Glomerular visceral epithelial cell (primary cell): ENCODE data around the gene CDC14B.
"Not testable (repeated sequence)": the region's sequence is repeated elsewhere in the genome, so short reads cannot be mapped to it uniquely, and the experiment has no call there.

Experiments used
- DNase-seq: peaks from one replicate; pipeline ENCODE4 v3.0.0-alpha.2; 2016; ENCODE audit errors: extremely low spot score

Gene CDC14B

GRCh38 chr9:96626912-96627311, 7.3 kb upstream of the CDC14B start:
- no peak for DNase-seq

DNA sequence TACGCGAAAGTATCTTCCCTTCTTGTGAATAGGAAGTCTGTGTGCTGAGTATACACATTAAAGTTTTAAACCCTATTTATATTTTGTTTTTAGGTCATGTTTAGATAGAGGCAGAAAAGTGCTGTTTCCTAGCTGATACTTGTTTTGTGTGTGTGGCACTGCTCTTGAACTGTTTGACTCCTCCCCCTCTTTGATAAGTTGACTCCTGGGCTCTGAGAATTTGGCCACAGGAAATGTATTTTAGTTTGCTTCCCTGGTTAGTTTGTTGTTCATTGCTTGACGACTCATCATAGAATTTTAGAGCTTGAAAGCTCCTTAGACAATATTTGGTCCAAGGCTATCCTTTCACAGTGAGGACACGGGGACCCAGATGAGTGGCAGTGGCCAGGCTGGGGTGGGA, 2.0 kb upstream of the CDC14B start:
- no peak for DNase-seq

- no peak for DNase-seq
Measured at GRCh38 chr9:96620832-96621269, 1.2 kb upstream of the CDC14B start.

DNA sequence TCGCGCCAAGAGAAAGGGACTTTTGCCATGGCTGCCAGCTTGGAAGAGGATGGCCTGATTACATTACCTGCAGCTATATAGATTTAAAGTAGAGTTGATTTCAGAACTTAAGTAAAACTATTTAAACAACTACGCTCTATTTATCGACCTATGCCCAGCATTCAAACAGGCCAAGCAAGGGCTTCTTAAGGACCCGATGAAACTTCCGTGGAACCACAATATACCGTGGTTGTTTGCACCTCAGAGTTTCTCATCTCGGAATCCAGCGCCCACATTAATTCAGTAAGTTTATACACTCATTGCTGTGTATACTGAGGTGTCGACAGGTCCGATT, 505 bp upstream of the CDC14B start:
- no peak for DNase-seq

- DNase-seq: no peak
Measured at GRCh38 chr9:96619124-96619465, 548 bp downstream of the CDC14B start.

- peak; percentile 58 for DNase-seq
Measured at GRCh38 chr9:96618209-96619123, 1.2 kb downstream of the CDC14B start.

DNA sequence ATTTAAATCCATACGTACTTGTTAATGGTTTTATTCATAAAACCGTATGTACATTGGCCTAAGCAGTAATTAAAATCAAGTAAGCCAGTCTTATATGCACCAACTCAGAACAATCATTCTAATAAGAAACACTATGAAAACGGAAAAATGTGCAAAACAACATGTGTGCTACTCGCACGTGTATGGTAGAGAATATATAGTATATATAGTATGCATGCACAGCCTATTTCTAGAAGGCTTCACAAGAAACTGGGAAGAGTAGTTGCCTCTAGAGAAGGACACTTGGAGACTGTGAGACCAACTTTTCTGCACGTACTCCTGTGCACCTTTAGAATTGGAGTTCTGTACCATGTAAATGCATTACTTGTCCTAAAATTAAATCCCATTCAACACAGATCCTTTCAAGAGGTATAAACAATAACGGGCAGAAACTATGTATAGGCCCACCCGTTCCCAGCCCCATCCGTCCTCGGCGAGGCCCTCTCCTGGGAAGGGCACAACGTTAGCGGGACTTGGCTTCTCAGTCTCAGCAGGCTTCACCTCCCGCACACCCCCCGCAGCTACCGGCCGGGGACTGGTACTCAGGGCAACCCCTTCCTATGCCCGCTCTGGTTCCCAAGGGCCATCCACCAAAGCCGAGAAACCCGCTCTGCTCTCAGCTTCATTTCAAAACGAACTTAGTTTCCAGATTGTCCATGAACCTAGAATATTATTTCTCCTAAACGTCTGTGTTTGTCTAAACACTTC, 2.0 kb downstream of the CDC14B start:
- DNase-seq: no peak

- DNase-seq: no peak
Measured at GRCh38 chr9:96616817-96617438, 2.7 kb downstream of the CDC14B start.

DNA sequence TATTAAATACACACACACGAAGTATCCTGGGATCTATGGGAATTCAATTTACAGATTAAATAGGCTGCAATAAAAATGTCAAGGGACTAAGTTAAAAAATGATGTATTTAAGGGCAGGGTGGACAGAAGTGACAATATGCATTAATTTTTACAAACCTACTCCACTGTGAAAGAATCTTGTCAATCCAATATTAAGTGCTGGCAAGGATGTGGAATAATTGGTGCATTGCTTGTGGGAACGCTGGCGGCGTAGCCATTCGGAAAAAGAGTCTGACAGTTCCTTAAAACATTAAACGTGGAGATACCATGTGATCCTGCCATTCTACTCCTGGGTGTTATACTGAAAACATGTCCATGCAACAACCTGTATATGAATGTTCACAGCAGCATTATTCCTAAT, 4.2 kb downstream of the CDC14B start:
- no peak for DNase-seq

GRCh38 chr9:96614664-96615063, 5.0 kb downstream of the CDC14B start:
- DNase-seq: not testable (repeated sequence)

DNA sequence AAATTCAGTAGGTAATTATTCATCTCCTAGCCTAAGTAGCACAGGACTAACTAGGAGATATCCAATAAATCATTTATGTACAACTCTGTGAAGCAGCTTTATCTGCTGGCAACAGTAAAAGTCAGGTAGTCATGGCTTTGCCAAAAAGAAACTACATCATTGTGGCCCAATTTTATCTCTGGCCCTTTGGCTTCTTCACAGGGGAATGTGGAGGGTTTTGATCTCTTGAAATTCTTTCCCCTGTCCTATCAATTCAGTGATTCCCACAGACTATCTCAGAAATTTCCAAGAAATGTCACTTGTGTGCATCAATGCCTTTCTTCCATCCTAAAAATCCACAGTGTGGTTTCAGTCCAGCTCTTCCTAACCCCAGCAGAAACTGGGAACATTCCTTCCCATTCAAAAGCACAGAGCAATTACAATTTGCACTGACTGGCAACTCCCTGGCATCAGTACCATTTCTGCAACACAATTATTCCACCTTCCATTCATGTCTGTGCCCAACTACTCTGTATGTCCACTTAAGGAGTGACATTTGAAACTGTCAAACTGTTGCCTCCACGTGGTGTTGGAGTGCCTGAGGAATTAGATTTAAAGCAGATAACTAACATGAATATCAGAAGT, 6.6 kb downstream of the CDC14B start:
- DNase-seq: no peak

DNA sequence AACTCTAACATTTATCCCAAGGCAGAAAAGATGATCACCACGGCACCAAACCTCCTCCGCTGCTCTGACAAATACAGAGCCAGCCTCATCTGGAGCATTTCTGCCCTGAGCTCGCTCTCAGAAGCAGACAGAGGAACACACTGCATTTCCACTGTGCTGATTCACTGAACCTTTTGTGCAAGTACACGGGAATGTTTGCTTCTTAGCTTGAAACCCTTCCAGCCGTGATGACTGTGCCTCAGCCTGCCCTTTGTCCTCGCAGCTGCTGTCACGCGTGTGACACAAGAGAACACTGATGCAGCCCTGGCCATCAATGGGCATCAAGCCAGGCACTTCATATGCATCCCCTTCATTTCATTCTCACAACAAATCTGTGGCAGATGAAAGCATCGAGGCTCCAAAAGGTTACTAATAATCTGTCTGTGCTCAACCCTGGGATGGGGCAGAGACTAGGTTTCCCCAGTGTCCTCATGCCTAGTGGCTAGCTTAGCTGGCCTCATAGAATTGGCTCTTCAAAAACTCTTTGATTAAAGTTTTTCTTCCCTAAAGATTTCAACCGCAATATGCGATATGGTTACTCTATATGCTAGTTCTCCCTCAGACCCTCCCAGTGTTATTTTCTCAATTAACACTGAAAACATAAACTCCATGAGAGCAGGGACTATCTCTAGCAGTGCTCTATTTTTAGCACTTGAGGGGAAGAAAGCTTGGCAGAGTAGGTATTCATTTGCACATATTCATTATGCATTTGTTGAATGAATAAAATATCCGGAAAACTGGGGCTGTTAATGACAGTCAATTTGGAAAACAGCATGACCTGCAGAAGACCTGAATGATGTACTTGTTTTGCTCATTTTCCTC, 7.3 kb downstream of the CDC14B start:
- peak; percentile 69 for DNase-seq

GRCh38 chr9:96611302-96611701, 8.3 kb downstream of the CDC14B start:
- no peak for DNase-seq

DNA sequence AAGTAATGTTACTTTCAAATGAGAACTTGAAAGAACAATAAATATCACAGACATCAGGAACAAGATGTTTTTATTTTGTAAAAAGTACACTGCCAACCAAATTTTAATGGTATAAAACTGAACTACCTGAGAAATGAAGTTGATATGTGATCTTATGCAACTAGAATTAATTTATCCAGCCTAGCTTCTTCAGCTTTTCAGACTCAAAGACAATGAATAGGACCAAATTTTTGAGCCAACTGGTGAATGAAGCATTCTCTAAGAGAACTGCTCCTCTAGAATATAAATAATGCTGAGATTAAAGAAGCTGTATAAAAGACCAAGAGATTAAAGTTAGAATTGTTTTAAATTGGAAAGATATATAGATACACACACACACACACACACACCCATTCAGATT, 9.9 kb downstream of the CDC14B start:
- no peak for DNase-seq

- DNase-seq: no peak
Measured at GRCh38 chr9:96607971-96608370, 11.7 kb downstream of the CDC14B start.

- no peak for DNase-seq
Measured at GRCh38 chr9:96605328-96605727, 14.3 kb downstream of the CDC14B start.

- no peak for DNase-seq
Measured at GRCh38 chr9:96604004-96604319, 15.7 kb downstream of the CDC14B start.

DNA sequence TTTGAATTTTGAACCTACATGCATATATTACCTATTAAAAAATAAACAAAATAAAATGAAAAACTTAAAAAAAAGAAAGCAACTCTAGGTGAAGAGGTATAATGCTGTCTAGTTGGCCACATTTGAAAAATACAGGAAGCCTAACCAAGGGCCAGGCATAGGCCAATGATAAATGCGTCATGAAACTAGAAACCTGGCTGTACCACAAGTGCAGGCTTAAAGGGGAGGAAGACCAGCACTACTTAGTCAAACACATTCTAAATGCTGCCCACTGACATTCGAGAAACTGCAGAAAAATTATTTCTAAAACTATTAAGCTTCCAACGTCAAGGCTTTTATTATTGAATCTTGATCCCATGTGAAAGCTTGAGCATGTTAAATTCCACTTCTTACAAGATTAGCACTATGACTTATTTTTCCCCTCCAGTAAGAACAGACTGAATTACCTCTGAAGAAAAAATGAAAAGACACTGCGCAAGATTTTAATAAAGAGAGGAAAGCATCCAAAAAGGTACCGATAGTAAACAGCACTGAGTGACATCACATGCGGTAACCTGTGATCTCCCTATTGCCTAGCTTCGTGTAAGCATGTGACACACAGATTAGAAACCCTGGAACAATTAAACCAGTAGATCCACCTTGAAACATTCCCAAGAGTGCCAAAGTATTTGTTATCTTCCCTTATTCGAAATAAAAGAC, 16.2 kb downstream of the CDC14B start:
- DNase-seq: no peak

DNA sequence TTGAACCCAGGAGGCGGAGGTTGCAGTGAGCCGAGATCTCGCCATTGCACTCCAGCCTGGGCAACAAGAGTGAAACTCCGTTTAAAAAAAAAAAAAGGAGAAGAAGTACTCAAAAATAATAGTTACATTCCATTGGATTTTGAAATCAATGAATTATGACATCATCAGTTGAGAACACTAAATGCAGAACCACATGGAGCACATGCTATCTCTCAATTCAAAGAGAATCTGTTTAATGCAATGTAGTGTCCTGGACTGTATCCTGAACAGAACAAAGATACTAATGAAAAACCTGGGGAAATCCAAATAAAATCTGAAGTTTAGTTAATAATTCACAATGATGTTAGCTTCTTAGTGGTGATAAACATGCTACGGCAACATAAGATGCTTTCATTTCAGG, 20.3 kb downstream of the CDC14B start:
- no peak for DNase-seq

DNA sequence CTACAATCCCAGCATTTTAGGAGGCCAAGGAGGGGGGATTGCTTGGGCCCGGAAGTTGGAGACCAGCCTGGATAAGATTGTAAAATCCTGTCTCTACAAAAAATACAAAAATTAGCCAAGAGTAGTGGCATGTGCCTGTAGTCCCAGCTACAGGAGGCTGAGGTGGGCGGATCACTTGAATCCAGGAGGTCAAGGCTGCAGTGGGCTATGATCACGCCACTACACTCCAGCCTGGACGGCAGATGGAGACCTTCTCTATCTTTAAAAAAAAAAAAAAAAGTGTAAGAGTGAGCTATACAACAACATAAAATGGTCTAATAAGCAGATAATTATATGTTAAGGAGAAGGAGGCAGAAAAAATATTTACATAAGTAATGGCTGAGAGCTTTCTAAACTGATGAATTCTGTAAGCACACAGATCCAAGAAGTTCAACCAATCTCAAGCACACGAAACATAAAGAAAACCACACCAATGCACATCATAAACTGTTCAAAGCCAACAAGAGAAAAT, 23.0 kb downstream of the CDC14B start:
- DNase-seq: no peak
